Measurements from ENCODE around the gene RGS19.

Gene RGS19

GRCh38 chr20:64076061-64076997 is 3.0 kb downstream of the RGS19 start:
- no peak for DNase-seq

DNA sequence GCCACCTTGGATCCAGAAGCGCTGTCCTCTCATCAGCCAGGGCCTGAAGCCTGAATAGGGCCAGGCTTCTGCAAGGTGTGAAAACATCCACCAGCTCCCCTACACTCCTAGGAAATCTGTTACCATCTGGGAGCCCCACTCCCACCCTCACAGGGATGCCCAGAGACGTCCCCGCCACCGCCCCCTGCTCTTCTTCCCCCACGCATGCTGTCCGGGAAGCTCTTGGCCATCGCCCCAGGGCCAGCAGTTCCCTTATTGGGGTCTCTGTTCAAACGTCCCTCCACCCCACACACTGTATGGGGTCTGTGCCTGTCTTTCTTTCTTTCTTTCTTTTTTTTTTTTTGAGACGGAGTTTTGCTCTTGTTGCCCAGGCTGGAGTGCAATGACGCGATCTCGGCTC is 3.8 kb downstream of the RGS19 start:
- no peak for DNase-seq

GRCh38 chr20:64074963-64075362 is 4.4 kb downstream of the RGS19 start:
- no peak for DNase-seq

- DNase-seq, result no peak
These were observed 5.0 kb downstream of the RGS19 start for GRCh38 chr20:64074184-64074789.

- DNase-seq, result no peak
These were observed 5.7 kb downstream of the RGS19 start for GRCh38 chr20:64073476-64074183.

DNA sequence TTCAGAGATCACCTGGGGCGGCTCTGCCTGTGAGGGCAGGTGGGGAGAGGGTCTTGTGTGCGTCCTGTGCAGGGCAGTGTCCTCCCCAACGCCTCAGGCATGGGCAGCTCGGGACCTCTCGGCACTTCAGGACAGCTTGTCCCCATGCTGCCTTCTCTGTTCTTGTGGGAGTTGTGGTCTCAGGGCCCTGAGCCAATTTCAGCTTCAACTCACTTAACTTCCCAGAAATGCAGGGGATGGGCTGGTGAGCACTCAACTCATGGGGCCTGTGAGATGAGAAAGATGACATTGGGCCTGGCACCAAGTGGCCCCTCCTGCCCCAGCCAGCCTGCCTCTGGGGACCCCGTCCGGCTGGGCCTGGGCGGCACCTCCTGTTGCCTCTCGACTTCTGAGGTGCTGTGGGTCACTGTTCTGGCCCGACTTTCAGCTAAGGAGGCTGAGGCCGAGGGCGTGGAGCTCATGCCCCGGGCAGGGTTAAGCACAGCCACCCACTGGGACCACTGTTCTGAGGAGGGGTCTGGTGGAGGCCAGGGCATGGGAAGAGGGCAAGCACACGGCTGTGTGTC is 6.7 kb downstream of the RGS19 start:
- no peak for DNase-seq

- DNase-seq, result no peak
These were observed 7.7 kb downstream of the RGS19 start for GRCh38 chr20:64071341-64072332.

- DNase-seq, result no peak
These were observed 8.9 kb downstream of the RGS19 start for GRCh38 chr20:64070244-64070993.

- peak in 2 of 3 experiments; percentile 62 to 71 for DNase-seq
These were observed 9.6 kb downstream of the RGS19 start for GRCh38 chr20:64069614-64070243.

- peak in 2 of 3 experiments; percentile 63 to 75 for DNase-seq
These were observed 10.1 kb downstream of the RGS19 start for GRCh38 chr20:64069209-64069613.

- peak in 2 of 3 experiments; percentile 70 to 79 for DNase-seq
These were observed 10.7 kb downstream of the RGS19 start for GRCh38 chr20:64068386-64069208.

GRCh38 chr20:64067733-64068307 is 11.5 kb downstream of the RGS19 start:
- no peak for DNase-seq

GRCh38 chr20:64067005-64067632 is 12.2 kb downstream of the RGS19 start:
- no peak for DNase-seq

DNA sequence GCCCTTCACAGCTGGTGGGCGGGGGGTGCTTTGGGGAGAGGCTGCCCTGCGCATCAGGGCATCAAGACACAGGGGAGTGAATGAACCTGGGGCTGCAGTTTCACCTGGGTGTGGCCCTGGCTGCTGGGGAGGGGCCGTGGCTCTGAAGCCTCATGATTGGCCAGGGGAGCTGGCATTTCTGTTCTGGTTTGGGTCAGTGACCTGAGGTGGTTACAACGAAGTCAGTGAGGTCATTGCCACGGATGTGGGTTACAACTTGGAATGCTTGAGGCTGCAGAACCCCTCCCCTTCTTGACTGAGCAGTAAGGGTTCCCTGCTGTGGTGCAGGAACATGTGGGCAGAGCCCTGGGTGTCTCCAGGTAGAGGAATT is 13.4 kb downstream of the RGS19 start:
- no peak for DNase-seq

DNA sequence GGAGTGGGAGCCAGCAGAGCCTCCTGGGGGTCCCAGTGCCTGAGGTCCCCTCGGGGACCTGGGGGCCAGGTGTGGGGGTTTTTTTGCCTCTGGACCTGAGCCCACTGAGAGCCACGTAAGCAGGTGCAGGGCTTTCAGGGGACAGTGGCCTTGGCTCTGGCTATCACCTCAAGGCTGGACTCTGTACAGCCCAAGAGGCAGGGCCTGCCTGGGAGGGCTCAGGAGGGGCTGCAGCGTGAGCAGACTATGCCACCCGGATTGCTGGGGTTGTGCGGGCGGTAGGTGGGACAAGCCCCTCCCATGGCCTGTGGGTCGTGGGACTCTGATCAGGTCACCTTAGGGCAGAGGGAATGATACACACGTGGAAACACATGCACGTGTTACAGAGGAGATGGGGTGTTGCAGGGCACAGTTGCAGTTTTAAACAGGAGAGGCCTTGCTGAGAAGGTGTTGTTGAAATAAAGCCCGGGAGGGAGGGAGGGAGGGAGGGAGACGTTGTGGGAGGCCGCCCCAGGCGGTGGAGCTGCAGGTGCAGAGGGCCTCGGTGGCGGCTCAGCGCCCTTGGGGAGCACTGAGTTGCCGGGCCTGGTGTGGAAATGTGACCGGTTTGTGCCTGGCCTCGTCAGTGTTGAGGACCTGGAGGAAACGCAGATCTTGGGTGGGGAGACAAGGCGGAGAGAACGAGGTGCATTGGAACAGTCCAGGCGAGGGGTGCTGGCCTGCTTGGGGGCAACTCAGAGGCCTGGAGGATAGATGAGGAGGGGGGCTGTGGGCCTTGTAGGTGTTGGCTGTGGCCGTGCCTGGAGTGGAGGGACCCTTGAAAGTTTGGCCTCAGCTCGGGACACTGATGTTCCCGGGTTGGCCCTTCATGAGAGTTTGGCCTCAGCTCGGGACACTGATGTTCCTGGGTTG is 14.0 kb downstream of the RGS19 start:
- peak in 2 of 3 experiments; percentile 55 to 63 for DNase-seq

DNA sequence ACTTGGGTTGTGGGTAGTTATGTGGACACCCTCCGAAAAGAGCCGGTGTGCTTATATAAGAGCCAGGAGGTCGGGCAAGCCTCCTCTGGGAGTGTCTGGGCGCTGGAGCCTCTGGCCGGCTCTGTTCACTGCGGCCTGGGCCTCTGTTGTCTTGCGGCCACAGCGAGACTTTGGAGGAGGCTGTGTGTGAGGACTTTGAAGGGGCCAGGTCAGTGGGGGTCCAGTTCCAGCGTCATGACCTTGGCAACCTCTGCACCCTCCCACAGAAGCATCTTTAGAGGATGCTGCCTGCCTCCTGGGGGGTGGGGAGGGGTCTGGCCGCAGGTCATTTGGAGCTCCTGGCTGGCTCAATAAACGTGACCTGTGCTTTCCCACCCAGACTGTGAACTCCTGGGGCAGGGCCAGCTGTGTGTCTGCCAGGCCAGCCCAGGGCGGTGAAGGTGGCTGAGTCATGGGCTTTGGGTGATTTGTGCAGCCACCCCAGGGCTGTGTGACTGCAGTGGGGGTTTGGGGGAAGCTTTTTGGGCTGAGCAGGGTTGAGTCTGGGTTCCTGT is 15.1 kb downstream of the RGS19 start:
- DNase-seq, result no peak

GRCh38 chr20:64063389-64064144 is 15.8 kb downstream of the RGS19 start:
- DNase-seq, result peak in 1 of 3 experiments; percentile 38

All from NCI-H1417 (cell line).